Panc1 (cell line): ENCODE measurements around the gene EPHB2.

Experiments used
- CTCF ChIP-seq: fragments of 450-650 bp; IDR thresholded peaks from 2 replicates; pipeline ENCODE4 v1.5.1; 2017; ENCODE audit warnings: mild to moderate bottlenecking
- POLR2AphosphoS5 ChIP-seq: IDR thresholded peaks from 2 replicates; pipeline ENCODE4 v1.6.1; 2012; ENCODE audit warnings: mild to moderate bottlenecking, low read depth, low read length, moderate library complexity
- REST ChIP-seq, 2 experiments: IDR thresholded peaks; 2 replicates each; pipeline ENCODE4 v1.6.1; 2011 to 2012; ENCODE audit warnings: low read depth in 2 of 2, control low read depth in 1 of 2, low read length in 1 of 2, mild to moderate bottlenecking in 1 of 2, moderate library complexity in 1 of 2; ENCODE audit not compliant: insufficient read depth in 1 of 2
- SIN3A ChIP-seq: IDR thresholded peaks from 2 replicates; pipeline ENCODE4 v1.6.1; 2012; ENCODE audit warnings: low read depth, mild to moderate bottlenecking, low read length, moderate library complexity, borderline replicate concordance; ENCODE audit not compliant: insufficient read depth
- TCF7L2 ChIP-seq: IDR thresholded peaks from 2 replicates; pipeline ENCODE4 v1.6.1; 2011; ENCODE audit warnings: mild to moderate bottlenecking, low read depth, low read length, inconsistent platforms

GRCh38 chr1:22850681-22851080, 140.0 kb downstream of the EPHB2 start:
- TF ChIP-seq SIN3A, result no peak
- TF ChIP-seq CTCF, result no peak
- no peak for TF ChIP-seq POLR2AphosphoS5
- TF ChIP-seq REST (IDR thresholded peaks at IDR 0.05; ENCODE audit: insufficient read depth in 1 of 2, low read depth in 2 of 2, low read length in 1 of 2), result no peak
- no peak for TF ChIP-seq TCF7L2
